ENCODE measurements around the gene IGSF21.

IGSF21 gene

GRCh38 chr1:18339161-18339560, 231.6 kb downstream of the IGSF21 start:
- Mint-ChIP-seq H3K27ac (no peak overlapping the region), H3K9me3 (no peaks in the 10 kb centered on the region), H3K4me3 (no peak overlapping the region), H3K4me1 (no peaks in the 10 kb centered on the region), H3K36me3 (ENCODE audit: low read depth) (no peaks in the 10 kb centered on the region), H3K27me3 (ENCODE audit: low read depth) (peaks cover 46% of the 10 kb centered on the region)
- no peak for TF ChIP-seq CTCF (IDR thresholded peaks at IDR 0.05; ENCODE audit: unreplicated experiment in 3 of 3)

GRCh38 chr1:18340158-18340764, 232.7 kb downstream of the IGSF21 start:
- no peak overlapping the region for H3K4me3 Mint-ChIP-seq
- peaks cover 51% of the 10 kb centered on the region for H3K27me3 Mint-ChIP-seq (ENCODE audit: low read depth)
- H3K36me3 Mint-ChIP-seq (ENCODE audit: low read depth), result no peaks in the 10 kb centered on the region
- no peaks in the 10 kb centered on the region for H3K4me1 Mint-ChIP-seq
- H3K9me3 Mint-ChIP-seq, result no peaks in the 10 kb centered on the region
- TF ChIP-seq CTCF (IDR thresholded peaks at IDR 0.05; ENCODE audit: unreplicated experiment in 3 of 3), result no peak
- no peak overlapping the region for H3K27ac Mint-ChIP-seq

GRCh38 chr1:18340787-18341186, 233.2 kb downstream of the IGSF21 start:
- no peaks in the 10 kb centered on the region for H3K4me1 Mint-ChIP-seq
- no peaks in the 10 kb centered on the region for H3K36me3 Mint-ChIP-seq (ENCODE audit: low read depth)
- peaks cover 48% of the 10 kb centered on the region for H3K27me3 Mint-ChIP-seq (ENCODE audit: low read depth)
- H3K27ac Mint-ChIP-seq, result no peak overlapping the region
- no peaks in the 10 kb centered on the region for H3K9me3 Mint-ChIP-seq
- no peak for TF ChIP-seq CTCF (IDR thresholded peaks at IDR 0.05; ENCODE audit: unreplicated experiment in 3 of 3)
- no peak overlapping the region for H3K4me3 Mint-ChIP-seq

GRCh38 chr1:18341291-18342069, 233.9 kb downstream of the IGSF21 start:
- no peak overlapping the region for H3K27ac Mint-ChIP-seq
- H3K4me3 Mint-ChIP-seq, result no peak overlapping the region
- H3K27me3 Mint-ChIP-seq (ENCODE audit: low read depth), result peaks cover 47% of the 10 kb centered on the region
- no peaks in the 10 kb centered on the region for H3K36me3 Mint-ChIP-seq (ENCODE audit: low read depth)
- no peaks in the 10 kb centered on the region for H3K9me3 Mint-ChIP-seq
- TF ChIP-seq CTCF (IDR thresholded peaks at IDR 0.05; ENCODE audit: unreplicated experiment in 3 of 3), result no peak
- no peaks in the 10 kb centered on the region for H3K4me1 Mint-ChIP-seq

- no peak for TF ChIP-seq CTCF (IDR thresholded peaks at IDR 0.05; ENCODE audit: unreplicated experiment in 3 of 3)
- H3K36me3 Mint-ChIP-seq (ENCODE audit: low read depth), result no peaks in the 10 kb centered on the region
- no peak overlapping the region for H3K27ac Mint-ChIP-seq
- peaks cover 43% of the 10 kb centered on the region for H3K27me3 Mint-ChIP-seq (ENCODE audit: low read depth)
- no peaks in the 10 kb centered on the region for H3K9me3 Mint-ChIP-seq
- no peak overlapping the region for H3K4me3 Mint-ChIP-seq
- H3K4me1 Mint-ChIP-seq, result no peaks in the 10 kb centered on the region
Measured at GRCh38 chr1:18342744-18343143, 235.1 kb downstream of the IGSF21 start.

GRCh38 chr1:18343581-18343980, 236.0 kb downstream of the IGSF21 start:
- no peaks in the 10 kb centered on the region for H3K36me3 Mint-ChIP-seq (ENCODE audit: low read depth)
- H3K4me3 Mint-ChIP-seq, result no peak overlapping the region
- H3K27me3 Mint-ChIP-seq (ENCODE audit: low read depth), result peaks cover 36% of the 10 kb centered on the region
- no peaks in the 10 kb centered on the region for H3K4me1 Mint-ChIP-seq
- TF ChIP-seq CTCF (IDR thresholded peaks at IDR 0.05; ENCODE audit: unreplicated experiment in 3 of 3), result no peak
- no peaks in the 10 kb centered on the region for H3K9me3 Mint-ChIP-seq
- no peak overlapping the region for H3K27ac Mint-ChIP-seq

All from nephron (organoid).